ENCODE data around the gene CHMP6.

GRCh38 chr17:81027038-81027437 lies 35.4 kb downstream of the CHMP6 start:
- TF ChIP-seq POLR2A (IDR thresholded peaks at IDR 0.05) (no peak), CTCF (IDR thresholded peaks at IDR 0.05) (no peak)

Measured in tibial nerve (tissue), 3 donors.